ENCODE data around the gene POC1A. TPM values are rescaled to one million over a fixed set of nuclear protein-coding genes. Genes with fewer than 3 reads are reported as not detected.

Gene POC1A
- polyA plus RNA-seq, 1 donor from 2014 or later = 1.3 TPM

DNA sequence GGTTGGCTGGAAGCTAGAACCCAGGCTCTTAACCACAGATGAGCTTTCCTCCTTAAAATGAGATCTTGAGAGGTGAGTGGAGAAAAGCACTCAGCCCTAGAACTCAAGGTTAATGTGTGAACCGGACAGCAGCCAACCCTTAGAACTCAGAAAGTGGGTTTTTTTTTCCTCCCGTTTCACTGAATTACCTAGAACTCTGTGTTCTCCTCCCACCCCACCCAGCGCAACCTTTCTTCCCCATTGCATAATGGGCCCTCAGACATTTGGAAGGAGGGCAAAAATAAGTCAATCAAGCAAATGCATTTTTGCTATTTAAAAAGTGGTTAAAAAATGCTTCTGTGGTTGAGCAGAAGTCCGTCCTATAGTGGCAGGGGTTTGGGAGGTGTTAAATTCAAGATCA is 36.7 kb downstream of the POC1A start:
- Histone ChIP-seq H3K27ac (ENCODE audit: low read length) (no peak overlapping the region), H3K9ac (ENCODE audit: low read length) (no peak overlapping the region), H3K79me2 (replicated peaks; ENCODE audit: insufficient read depth, low read length) (no peaks in the 10 kb centered on the region), H4K20me1 (ENCODE audit: insufficient read depth) (no peaks in the 10 kb centered on the region), H3K9me3 (ENCODE audit: low read length) (no peaks in the 10 kb centered on the region), H3F3A (ENCODE audit: insufficient read depth, low read length, poor library complexity, severe bottlenecking) (no peaks in the 10 kb centered on the region), H2AFZ (ENCODE audit: low read depth, low read length) (no peak overlapping the region), H3K36me3 (ENCODE audit: insufficient read depth, low read length) (no peaks in the 10 kb centered on the region), H3K27me3 (ENCODE audit: insufficient read depth, low read depth, low read length) (no peaks in the 10 kb centered on the region), H3K9me2 (ENCODE audit: insufficient read depth, low read length) (no peaks in the 10 kb centered on the region), H3K4me3 (ENCODE audit: low read length) (no peak overlapping the region), H3K4me2 (ENCODE audit: low read length) (no peak overlapping the region)
- no peak for TF ChIP-seq EZH2 (IDR thresholded peaks at IDR 0.05; ENCODE audit: borderline replicate concordance, insufficient read depth, low read length, poor library complexity, severe bottlenecking)
- no peak for TF ChIP-seq SMC3 (conservative IDR thresholded peaks at IDR 0.05; ENCODE audit: poor library complexity)
- no peak for TF ChIP-seq REST (IDR thresholded peaks at IDR 0.05; ENCODE audit: borderline replicate concordance)
- TF ChIP-seq MXI1 (conservative IDR thresholded peaks at IDR 0.05; ENCODE audit: poor library complexity, severe bottlenecking) = no peak
- TF ChIP-seq CTCF (IDR thresholded peaks at IDR 0.05; ENCODE audit: poor library complexity, severe bottlenecking) = no peak
- TF ChIP-seq RAD21 (conservative IDR thresholded peaks at IDR 0.05) = no peak
- TF ChIP-seq POLR2AphosphoS5 (IDR thresholded peaks at IDR 0.05) = no peak
- TF ChIP-seq EP300 (conservative IDR thresholded peaks at IDR 0.05; ENCODE audit: poor library complexity, severe bottlenecking) = no peak
- no peak for TF ChIP-seq TAF1 (IDR thresholded peaks at IDR 0.05; ENCODE audit: low read depth)

DNA sequence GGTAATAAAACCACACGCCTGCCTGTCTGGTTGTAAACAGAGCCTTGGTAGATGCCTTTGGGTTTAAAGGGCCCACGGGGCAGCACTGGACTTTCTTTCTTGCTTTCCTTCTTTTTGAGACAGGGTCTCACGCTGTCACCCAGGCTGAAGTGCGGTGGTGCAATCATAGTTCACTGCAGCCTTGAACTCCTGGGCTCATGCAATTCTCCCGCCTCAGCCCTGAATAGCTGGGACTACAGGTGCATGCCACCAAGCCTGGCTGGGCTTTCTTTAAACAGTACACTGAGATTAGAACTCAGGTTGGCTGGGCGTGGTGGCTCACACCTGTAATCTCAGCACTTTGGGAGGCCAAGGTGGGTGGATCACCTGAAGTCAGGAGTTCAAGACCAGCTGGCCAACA is 42.2 kb downstream of the POC1A start:
- H3F3A ChIP-seq (ENCODE audit: insufficient read depth, low read length, poor library complexity, severe bottlenecking) = no peaks in the 10 kb centered on the region
- no peaks in the 10 kb centered on the region for H4K20me1 ChIP-seq (ENCODE audit: insufficient read depth)
- TF ChIP-seq EP300 (conservative IDR thresholded peaks at IDR 0.05; ENCODE audit: poor library complexity, severe bottlenecking) (no peak), SMC3 (conservative IDR thresholded peaks at IDR 0.05; ENCODE audit: poor library complexity) (no peak), TAF1 (IDR thresholded peaks at IDR 0.05; ENCODE audit: low read depth) (no peak), MXI1 (conservative IDR thresholded peaks at IDR 0.05; ENCODE audit: poor library complexity, severe bottlenecking) (no peak), CTCF (IDR thresholded peaks at IDR 0.05; ENCODE audit: poor library complexity, severe bottlenecking) (no peak), REST (IDR thresholded peaks at IDR 0.05; ENCODE audit: borderline replicate concordance) (no peak), RAD21 (conservative IDR thresholded peaks at IDR 0.05) (no peak)
- no peaks in the 10 kb centered on the region for H3K79me2 ChIP-seq (replicated peaks; ENCODE audit: insufficient read depth, low read length)
- H3K9me3 ChIP-seq (ENCODE audit: low read length) = no peaks in the 10 kb centered on the region
- H3K4me3 ChIP-seq (ENCODE audit: low read length) = no peak overlapping the region
- no peak overlapping the region for H3K9ac ChIP-seq (ENCODE audit: low read length)
- H3K9me2 ChIP-seq (ENCODE audit: insufficient read depth, low read length) = no peaks in the 10 kb centered on the region
- H2AFZ ChIP-seq (ENCODE audit: low read depth, low read length) = no peak overlapping the region
- no peak overlapping the region for H3K27ac ChIP-seq (ENCODE audit: low read length)
- H3K27me3 ChIP-seq (ENCODE audit: insufficient read depth, low read depth, low read length) = no peaks in the 10 kb centered on the region
- no peaks in the 10 kb centered on the region for H3K36me3 ChIP-seq (ENCODE audit: insufficient read depth, low read length)
- no peak overlapping the region for H3K4me2 ChIP-seq (ENCODE audit: low read length)

Measured in neural cell (in vitro differentiated cells).